Ovary (tissue), 9 donors: ENCODE data around the gene KIF2A. TPM values are rescaled to one million over a fixed set of nuclear protein-coding genes. Genes with fewer than 3 reads are reported as not detected.

Source experiments
- DNase-seq, 5 donors: peaks; one replicate each; pipeline ENCODE4 v3.0.0-alpha.2; 2019 to 2020
- H3K27ac ChIP-seq, 2 donors: fragments of 200-600 bp; one replicate each; pipeline versions ENCODE4 v1.5.1 to v1.8.0; 2019 to 2022
- H3K27me3 ChIP-seq: fragments of 200-600 bp; one replicate; pipeline ENCODE4 v1.8.0; 2022
- H3K36me3 ChIP-seq: fragments of 200-600 bp; sonication (generic); one replicate; pipeline ENCODE4 v1.5.1; 2019
- H3K4me1 ChIP-seq: one replicate; pipeline ENCODE4 v1.8.1; 2013; ENCODE audit warnings: mild to moderate bottlenecking, moderate library complexity; ENCODE audit not compliant: insufficient read depth
- H3K4me3 ChIP-seq: fragments of 200-600 bp; sonication (generic); one replicate; pipeline ENCODE4 v1.5.1; 2017
- H3K9me3 ChIP-seq, 2 donors: fragments of 200-600 bp in 1 of 2; sonication (generic) in 1 of 2; one replicate each; pipeline versions ENCODE4 v1.5.1 to v1.8.1; 2013 to 2019; ENCODE audit warnings: mild to moderate bottlenecking in 1 of 2, moderate library complexity in 1 of 2
- CTCF ChIP-seq, 3 donors: fragments of 450-650 bp in 2 of 3; fragments of 200-600 bp in 1 of 3; IDR thresholded peaks; one replicate each; pipeline versions ENCODE4 v1.5.1 to v1.8.0; 2016 to 2022; ENCODE audit warnings: antibody characterized with exemption in 3 of 3, mild to moderate bottlenecking in 1 of 3
- EP300 ChIP-seq: sonication (generic); formaldehyde crosslinking; IDR thresholded peaks from one replicate; pipeline ENCODE4 v1.6.1; 2017; ENCODE audit warnings: antibody characterized with exemption
- POLR2A ChIP-seq: fragments of 450-650 bp; IDR thresholded peaks from one replicate; pipeline ENCODE4 v1.6.1; 2017; ENCODE audit warnings: antibody characterized with exemption, mild to moderate bottlenecking, moderate library complexity
- WGBS, 3 donors: extraction: QIAGEN DNeasy Blood & Tissue Kit in 1 of 3; methylation state at CpG; one replicate each; pipeline versions ENCODE4 v1.1.5 to v1.1.7; 2013 to 2017; 5-methylcytosine and 5-hydroxymethylcytosine counted together
- intact Hi-C, 4 donors: fragments of 100-400 bp; cut with DNase I; formaldehyde crosslinking; loops; one replicate each; pipeline versions ENCODE4 v1.11.0 to v1.15.1; 2022 to 2023
- polyA plus RNA-seq, 2 donors: library from polyadenylated mRNA; stranded (reverse); fragments of 200-250 nt in 1 of 2; fragments of 350-450 nt in 1 of 2; fragmentation: Illumina TruSeq in 1 of 2; extraction: RNeasy Lipid Tissue Mini Kit (QIAGEN cat#74804) in 1 of 2; gene quantifications; one replicate each; pipeline ENCODE4 v1.2.3, GENCODE V29; 2013 to 2014
- total RNA-seq, 7 donors: library from RNA; depleted of rRNA in 2 of 7; stranded (reverse); fragments of >200 nt in 2 of 7; fragmentation: NEBNext Ultra II Directional in 3 of 7; extraction: Animal tissue kit (Norgen Biotek cat#: 25700) in 3 of 7; gene quantifications; one replicate each; pipeline versions ENCODE4 v1.1.0 to v1.2.4, GENCODE V29; 2016 to 2023
- donor health status: DM: no; HTN: no; CAD: no; lungs with moderate emphysema.
- donor health status: DM: no; HTN: no; CAD: no.
- donor health status: Bipolar disorder and iron deficiency.
- donor health status: DM: yes; HTN: yes; CAD: no.
- donor health status: DM: no; HTN: no; CAD: no.
- donor health status: DM: yes; HTN: yes; CAD: no.

The KIF2A gene
- total and polyA plus RNA-seq, 9 donors, result 8.0 to 39.1 (median 30.1) TPM

- intact Hi-C loops, result no loop called here
- Histone ChIP-seq H3K36me3 (no peaks in the 10 kb centered on the region), H3K27me3 (no peaks in the 10 kb centered on the region), H3K4me3 (no peak overlapping the region), H3K4me1 (peaks cover 1% of the 10 kb centered on the region), H3K9me3 (no peaks in the 10 kb centered on the region), H3K27ac (no peak overlapping the region)
- 88 to 90% (median 88%) methylated on average over 6 of the region's 6 CpGs for WGBS, 3 donors
- no peak for TF ChIP-seq POLR2A
- TF ChIP-seq CTCF (IDR thresholded peaks at IDR 0.05), result no peak
- TF ChIP-seq EP300, result no peak
- no peak for DNase-seq
These were observed 2.4 kb downstream of the KIF2A start for GRCh38 chr5:62308439-62308838.

DNA sequence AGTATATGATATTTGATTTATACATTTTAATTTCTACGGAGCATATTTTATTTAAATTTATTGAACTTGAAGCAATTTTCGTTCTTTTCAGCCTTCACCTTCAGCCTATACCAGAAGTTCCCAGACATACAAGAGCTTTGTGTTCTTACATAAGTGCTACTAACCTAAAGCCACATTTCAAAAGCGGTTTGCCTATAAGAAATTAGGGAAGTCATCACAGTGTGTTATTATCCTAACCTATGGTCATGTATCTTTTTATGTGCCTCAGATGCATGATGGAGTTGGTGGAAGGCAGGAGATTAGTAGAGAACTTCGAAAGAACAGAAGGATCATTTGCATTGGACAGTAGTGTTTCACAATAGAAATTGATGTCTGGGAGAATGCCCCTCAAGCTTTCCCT is 3.1 kb downstream of the KIF2A start:
- H3K4me1 ChIP-seq, result peaks cover 1% of the 10 kb centered on the region
- TF ChIP-seq CTCF (IDR thresholded peaks at IDR 0.05) (no peak), POLR2A (no peak), EP300 (no peak)

DNA sequence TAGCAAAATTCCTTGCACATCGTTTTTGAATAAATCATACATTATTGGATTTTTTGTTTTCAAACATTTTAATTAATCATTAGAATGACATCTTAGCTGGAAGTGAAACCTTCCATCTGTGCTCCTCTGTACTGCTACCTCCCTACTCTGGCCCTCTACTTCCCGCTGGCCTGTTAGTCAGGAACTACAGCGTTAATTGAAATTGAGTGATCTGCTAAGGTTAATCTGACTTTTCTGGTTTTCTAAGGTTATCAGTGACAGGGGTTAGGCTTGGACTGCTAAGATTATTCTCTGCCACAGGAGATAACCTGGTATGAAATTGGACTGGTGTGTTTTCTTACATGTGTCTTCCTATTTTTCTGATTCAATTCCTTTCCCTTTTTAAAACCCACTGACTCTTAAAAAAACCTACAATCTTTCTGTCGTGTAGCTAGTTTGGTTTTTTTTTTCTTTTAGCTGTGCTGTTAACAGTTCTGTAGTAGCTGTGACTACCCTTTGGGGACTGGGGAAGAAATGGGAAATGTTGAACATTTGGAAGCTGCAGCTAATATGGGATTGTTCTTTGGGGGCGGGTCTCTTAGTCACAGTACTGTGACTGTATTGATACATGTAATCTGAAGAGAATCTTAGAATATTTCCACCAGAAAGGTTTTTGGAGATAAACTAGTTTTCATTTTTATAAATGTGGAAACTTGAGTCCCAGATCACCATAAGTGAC is 4.6 kb downstream of the KIF2A start:
- 73 to 82% (median 77%) methylated on average over 5 of the region's 5 CpGs for WGBS, 3 donors
- H3K4me1 ChIP-seq, result peaks cover 1% of the 10 kb centered on the region
- TF ChIP-seq CTCF (IDR thresholded peaks at IDR 0.05) (no peak), EP300 (no peak), POLR2A (no peak)

More for the DNA sequence above, 3.1 kb downstream of the KIF2A start:
- Histone ChIP-seq H3K27me3 (no peaks in the 10 kb centered on the region), H3K27ac (no peak overlapping the region), H3K36me3 (no peaks in the 10 kb centered on the region), H3K4me3 (no peak overlapping the region), H3K9me3 (no peaks in the 10 kb centered on the region)
- no peak for DNase-seq
- intact Hi-C loops, result no loop called here
- 92 to 96% (median 96%) methylated on average over 4 of the region's 4 CpGs for WGBS, 3 donors

GRCh38 chr5:62312036-62312435 is 6.0 kb downstream of the KIF2A start:
- WGBS, 3 donors, result 82 to 87% (median 84%) methylated on average over 1 of the region's 1 CpG
- no peaks in the 10 kb centered on the region for H3K36me3 ChIP-seq
- H3K4me1 ChIP-seq, result peaks cover 1% of the 10 kb centered on the region
- no peak overlapping the region for H3K4me3 ChIP-seq
- no peaks in the 10 kb centered on the region for H3K9me3 ChIP-seq
- TF ChIP-seq EP300, result no peak
- no peak for TF ChIP-seq POLR2A
- no peak for TF ChIP-seq CTCF (IDR thresholded peaks at IDR 0.05)
- intact Hi-C loops, result no loop called here
- no peak overlapping the region for H3K27ac ChIP-seq
- H3K27me3 ChIP-seq, result no peaks in the 10 kb centered on the region
- DNase-seq, result no peak

More for the DNA sequence above, 4.6 kb downstream of the KIF2A start:
- Histone ChIP-seq H3K36me3 (no peaks in the 10 kb centered on the region), H3K27me3 (no peaks in the 10 kb centered on the region), H3K4me3 (no peak overlapping the region), H3K9me3 (no peaks in the 10 kb centered on the region), H3K27ac (no peak overlapping the region)
- intact Hi-C loops, result no loop called here
- DNase-seq, result no peak
